Activated naive CD4-positive, alpha-beta T cell treated with anti-CD3 and anti-CD28 coated beads, Interleukin-2, amount 10 ng/mL, durations not matched to agents 7 days and 5 days (primary cell): Measurements from ENCODE around the gene DPH1.

Experiments used
- CTCF ChIA-PET: fragments of 350-600 bp; sonication (Branson Sonifier 250); formaldehyde crosslinking; loops from one replicate; lab custom pipeline; 2021; ENCODE audit warnings: antibody characterized with exemption; lab: Charles Lee
- DNase-seq: peaks from one replicate; pipeline ENCODE4 v3.0.0-alpha.2; 2020
- H3K27ac Mint-ChIP-seq: one replicate; pipeline ENCODE4 v1.8.0; 2021; ENCODE audit warnings: mild to moderate bottlenecking, moderate library complexity, mixed read lengths
- H3K27me3 Mint-ChIP-seq: one replicate; pipeline ENCODE4 v1.8.0; 2021; ENCODE audit warnings: mild to moderate bottlenecking, mixed read lengths
- H3K36me3 Mint-ChIP-seq: one replicate; pipeline ENCODE4 v1.8.0; 2021; ENCODE audit warnings: mixed read lengths
- H3K4me1 Mint-ChIP-seq: one replicate; pipeline ENCODE4 v1.8.0; 2021; ENCODE audit warnings: mixed read lengths
- H3K4me3 Mint-ChIP-seq: one replicate; pipeline ENCODE4 v1.8.0; 2021; ENCODE audit warnings: mild to moderate bottlenecking, moderate library complexity, mixed read lengths
- H3K9me3 Mint-ChIP-seq: one replicate; pipeline ENCODE4 v1.8.0; 2021; ENCODE audit warnings: mixed read lengths

DPH1 gene

GRCh38 chr17:2016494-2016893 is 13.5 kb upstream of the DPH1 start:
- CTCF ChIA-PET: no interaction called here
- no peak overlapping the region for H3K27ac Mint-ChIP-seq
- H3K9me3 Mint-ChIP-seq: peaks cover 4% of the 10 kb centered on the region
- H3K4me1 Mint-ChIP-seq: peaks cover 9% of the 10 kb centered on the region
- no peak for DNase-seq
- peaks cover 78% of the 10 kb centered on the region for H3K27me3 Mint-ChIP-seq
- H3K4me3 Mint-ChIP-seq: no peak overlapping the region
- no peaks in the 10 kb centered on the region for H3K36me3 Mint-ChIP-seq

DNA sequence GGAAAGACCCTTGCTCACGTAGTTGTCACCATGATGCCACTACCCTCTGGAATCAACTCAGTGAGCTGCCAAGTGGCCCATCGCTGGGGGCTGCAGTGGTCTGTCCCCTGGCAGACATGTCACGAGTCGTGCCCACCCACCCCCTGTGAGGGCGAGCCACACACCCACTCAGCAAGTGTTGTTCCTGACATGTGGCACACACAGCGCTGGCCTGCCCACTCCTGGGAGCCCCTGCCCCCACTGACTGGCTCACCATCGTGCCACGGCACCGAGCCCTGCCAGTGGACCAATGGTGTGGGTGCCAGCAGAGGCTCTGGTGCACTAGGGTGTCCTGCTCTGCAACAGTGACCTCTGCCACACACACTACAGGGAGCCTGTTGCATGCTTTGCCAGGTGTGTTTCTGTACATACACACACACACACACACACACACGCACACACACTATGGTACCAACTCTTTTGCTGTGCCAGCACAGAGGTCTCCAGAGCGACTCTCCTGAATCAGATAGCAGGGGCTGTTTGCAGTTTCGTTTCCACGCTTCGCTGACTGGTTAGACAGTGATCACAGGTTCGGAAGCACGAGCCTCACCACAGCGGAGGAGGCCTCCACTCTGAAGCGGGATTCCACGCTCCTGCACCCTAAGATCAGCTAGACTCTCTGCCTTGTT is 12.5 kb upstream of the DPH1 start:
- Mint-ChIP-seq H3K27ac (no peak overlapping the region), H3K27me3 (peaks cover 78% of the 10 kb centered on the region), H3K9me3 (peaks cover 4% of the 10 kb centered on the region), H3K36me3 (no peaks in the 10 kb centered on the region), H3K4me1 (peaks cover 6% of the 10 kb centered on the region), H3K4me3 (no peak overlapping the region)
- CTCF ChIA-PET: no interaction called here
- no peak for DNase-seq

DNA sequence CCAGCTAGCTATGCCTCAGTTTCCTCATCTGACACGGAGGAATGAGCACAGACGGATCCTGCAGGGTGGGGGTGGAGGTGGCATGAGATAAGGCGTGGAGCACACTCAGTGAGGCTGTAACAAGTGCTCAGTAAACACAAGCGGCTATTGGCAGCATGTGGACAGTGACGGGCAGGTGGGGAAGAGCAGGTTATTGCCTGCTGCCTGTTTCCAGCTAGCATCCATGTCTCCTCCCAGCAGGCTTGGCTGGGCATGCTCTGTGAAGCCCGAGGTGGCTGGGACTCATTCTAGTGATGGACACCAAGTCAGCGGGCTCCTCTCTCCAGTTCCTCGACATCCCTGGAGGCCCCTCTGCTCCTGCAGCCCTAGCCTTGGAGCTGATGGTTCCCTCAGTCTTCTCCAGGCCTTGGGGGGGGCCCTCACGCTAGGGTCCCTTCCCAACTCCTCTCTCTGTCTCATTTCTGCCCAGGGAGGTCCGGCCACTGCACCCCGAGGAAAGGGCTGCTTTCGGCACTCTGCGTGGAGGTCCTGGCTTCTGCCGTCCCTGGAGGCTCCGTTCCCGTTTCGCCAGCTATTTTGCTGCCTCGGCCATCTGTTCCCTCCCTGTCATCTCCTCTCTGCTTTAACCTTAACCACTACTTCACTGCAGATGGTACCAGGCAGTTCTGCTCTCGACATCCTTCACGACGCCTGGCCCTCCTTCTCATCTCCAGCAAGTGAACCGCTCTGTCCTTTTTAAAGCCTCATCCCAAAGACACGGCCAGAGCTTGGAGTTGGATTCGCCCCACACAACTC is 11.0 kb upstream of the DPH1 start:
- Mint-ChIP-seq H3K4me1 (peaks cover 16% of the 10 kb centered on the region), H3K27me3 (peaks cover 86% of the 10 kb centered on the region), H3K36me3 (no peaks in the 10 kb centered on the region), H3K4me3 (no peak overlapping the region), H3K27ac (no peak overlapping the region), H3K9me3 (peaks cover 2% of the 10 kb centered on the region)
- CTCF ChIA-PET: no interaction called here
- no peak for DNase-seq

DNA sequence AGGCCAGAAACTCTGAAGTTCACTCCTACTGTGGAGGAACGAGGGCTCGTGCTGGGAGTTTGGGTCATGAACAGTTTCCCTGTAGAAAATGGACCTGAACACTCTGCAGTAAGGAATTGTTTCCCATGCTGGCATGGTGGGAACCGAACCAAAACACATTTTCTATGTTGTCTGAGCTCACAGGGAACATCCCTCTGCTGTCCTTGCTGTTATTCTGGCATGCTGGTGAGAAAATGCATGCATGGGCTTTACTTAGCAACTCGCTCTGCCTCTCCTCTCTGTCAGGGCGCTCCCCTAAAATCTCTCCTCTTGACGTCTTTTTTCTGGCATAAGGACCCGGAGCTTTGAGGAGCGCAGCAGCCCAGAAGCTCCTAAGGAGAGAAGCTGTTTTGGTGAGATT is 10.2 kb upstream of the DPH1 start:
- Mint-ChIP-seq H3K27me3 (peaks cover 89% of the 10 kb centered on the region), H3K27ac (no peak overlapping the region), H3K4me1 (peaks cover 16% of the 10 kb centered on the region), H3K9me3 (no peaks in the 10 kb centered on the region), H3K4me3 (no peak overlapping the region), H3K36me3 (no peaks in the 10 kb centered on the region)
- CTCF ChIA-PET: no interaction called here
- DNase-seq: no peak

- CTCF ChIA-PET: interaction anchor here (0.8 kb wide), 1 partner anchor 304 kb away, joined by 3 read pairs; no protein-coding TSS in a partner anchor
- peaks cover 20% of the 10 kb centered on the region for H3K4me1 Mint-ChIP-seq
- no peak overlapping the region for H3K27ac Mint-ChIP-seq
- peaks cover 89% of the 10 kb centered on the region for H3K27me3 Mint-ChIP-seq
- H3K9me3 Mint-ChIP-seq: no peaks in the 10 kb centered on the region
- no peak overlapping the region for H3K4me3 Mint-ChIP-seq
- no peak for DNase-seq
- no peaks in the 10 kb centered on the region for H3K36me3 Mint-ChIP-seq
Observed at GRCh38 chr17:2020721-2021120, 9.2 kb upstream of the DPH1 start.

DNA sequence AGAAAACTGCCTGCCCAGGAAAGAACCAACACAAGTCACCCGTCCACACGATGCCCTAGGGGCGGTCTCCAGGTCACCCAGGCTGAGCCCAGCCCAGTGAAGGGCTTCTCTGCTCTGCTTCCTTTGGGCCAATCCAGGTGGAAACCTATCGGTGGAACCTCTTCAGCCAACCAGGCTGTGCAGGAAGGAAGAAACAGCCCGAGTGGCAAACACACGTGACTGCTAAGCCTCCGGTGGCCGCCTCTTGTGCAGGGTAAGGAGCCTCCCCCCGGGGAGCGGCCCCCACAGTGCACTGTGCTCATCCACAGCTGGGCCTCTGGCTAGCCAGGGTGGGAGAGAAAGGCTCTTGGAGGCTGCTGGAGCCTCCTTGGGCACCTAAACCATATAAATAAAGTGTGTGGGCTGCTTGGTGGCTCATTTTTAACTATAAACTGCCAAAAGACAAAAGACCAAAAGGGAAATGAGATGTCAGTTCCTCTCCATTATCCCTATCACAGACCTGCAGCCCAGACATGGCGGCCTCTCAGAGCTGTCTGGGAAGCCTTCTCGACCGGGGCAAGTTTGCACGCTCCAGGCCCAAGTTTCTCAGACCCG is 7.2 kb upstream of the DPH1 start:
- no peaks in the 10 kb centered on the region for H3K36me3 Mint-ChIP-seq
- H3K9me3 Mint-ChIP-seq: no peaks in the 10 kb centered on the region
- H3K27me3 Mint-ChIP-seq: peaks cover 98% of the 10 kb centered on the region
- H3K4me3 Mint-ChIP-seq: no peak overlapping the region
- CTCF ChIA-PET: interaction anchor here (0.9 kb wide), 1 partner anchor 360 kb away, joined by 5 read pairs; no protein-coding TSS in a partner anchor
- no peak for DNase-seq
- H3K27ac Mint-ChIP-seq: no peak overlapping the region
- peaks cover 26% of the 10 kb centered on the region for H3K4me1 Mint-ChIP-seq

DNA sequence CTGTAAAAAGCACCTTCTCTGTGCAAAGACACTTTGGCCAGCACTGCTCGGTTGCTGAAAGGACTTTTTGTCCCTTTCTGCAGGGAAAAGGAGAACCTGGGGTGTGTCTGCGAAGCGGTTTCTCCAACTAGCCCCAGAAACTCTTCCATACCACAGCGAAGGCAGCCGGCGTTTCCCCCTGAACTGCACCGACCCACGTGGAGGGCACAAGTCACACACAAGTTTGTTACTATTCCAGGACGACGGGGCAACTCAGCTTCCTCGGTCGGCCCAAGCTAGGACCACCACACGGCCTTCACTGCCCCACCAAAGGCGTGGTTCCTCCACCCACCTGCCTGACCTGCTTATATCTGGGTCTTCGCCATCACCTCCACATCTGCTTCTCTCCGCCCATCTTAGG is 6.7 kb upstream of the DPH1 start:
- DNase-seq: no peak
- CTCF ChIA-PET: interaction anchor here (0.9 kb wide), 2 partner anchors 302 to 359 kb away, joined by 3 to 5 read pairs; no protein-coding TSS in a partner anchor
- peaks cover 26% of the 10 kb centered on the region for H3K4me1 Mint-ChIP-seq
- no peak overlapping the region for H3K27ac Mint-ChIP-seq
- H3K36me3 Mint-ChIP-seq: no peaks in the 10 kb centered on the region
- no peak overlapping the region for H3K4me3 Mint-ChIP-seq
- no peaks in the 10 kb centered on the region for H3K9me3 Mint-ChIP-seq
- H3K27me3 Mint-ChIP-seq: peaks cover 98% of the 10 kb centered on the region

DNA sequence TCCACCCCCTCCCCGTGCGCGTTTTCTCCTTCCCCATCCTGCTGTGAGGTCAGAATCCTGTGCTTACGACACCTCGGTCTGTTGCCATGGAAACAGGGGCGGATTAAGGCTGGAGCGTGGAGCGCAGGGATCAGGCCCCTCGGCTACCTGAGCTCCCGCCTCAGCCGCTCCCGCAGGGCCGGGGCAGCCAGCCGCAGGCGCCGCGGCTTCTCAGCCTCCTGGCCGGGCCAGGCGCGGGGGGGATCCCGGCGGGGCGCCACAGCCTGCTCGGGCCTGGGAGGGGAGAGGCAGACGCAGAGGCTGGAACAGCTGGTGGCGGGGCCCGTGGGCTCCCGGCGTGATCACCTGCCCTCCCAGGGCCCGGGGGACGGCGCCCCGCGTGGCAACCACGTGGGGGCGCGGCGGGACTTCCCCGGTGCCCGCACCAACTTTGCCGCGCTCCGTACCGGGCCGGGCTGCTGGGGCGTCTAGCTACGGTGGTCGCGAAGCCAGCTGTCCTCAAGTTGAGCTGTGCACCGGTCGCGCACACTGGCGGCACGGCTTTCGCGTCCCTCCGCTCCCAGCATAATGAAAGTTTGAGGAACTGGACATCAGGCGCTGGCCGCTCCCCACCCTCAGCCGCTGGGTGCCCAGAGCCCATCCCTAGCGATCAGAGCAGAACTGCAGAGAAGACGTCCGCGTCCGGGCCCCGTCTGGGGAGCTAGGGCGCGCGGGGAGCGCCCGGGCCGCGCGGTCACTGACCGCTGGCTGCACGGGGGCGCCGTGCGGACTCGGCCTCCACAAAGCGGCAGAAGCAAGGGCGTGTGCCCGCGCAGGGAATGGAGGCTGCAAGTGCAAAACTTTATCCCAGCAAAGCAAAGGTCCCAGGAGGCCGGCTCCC is 6.0 kb upstream of the DPH1 start:
- H3K27ac Mint-ChIP-seq: no peak overlapping the region
- CTCF ChIA-PET: interaction anchor here (0.9 to 3.7 kb wide), 3 partner anchors 10 to 302 kb away, joined by 3 to 16 read pairs (median 6); no protein-coding TSS in a partner anchor
- peak; percentile 67 for DNase-seq
- peak overlapping the region; percentile 63 for H3K4me3 Mint-ChIP-seq
- no peaks in the 10 kb centered on the region for H3K36me3 Mint-ChIP-seq
- peaks cover 28% of the 10 kb centered on the region for H3K4me1 Mint-ChIP-seq
- no peaks in the 10 kb centered on the region for H3K9me3 Mint-ChIP-seq
- peaks cover 98% of the 10 kb centered on the region for H3K27me3 Mint-ChIP-seq

DNA sequence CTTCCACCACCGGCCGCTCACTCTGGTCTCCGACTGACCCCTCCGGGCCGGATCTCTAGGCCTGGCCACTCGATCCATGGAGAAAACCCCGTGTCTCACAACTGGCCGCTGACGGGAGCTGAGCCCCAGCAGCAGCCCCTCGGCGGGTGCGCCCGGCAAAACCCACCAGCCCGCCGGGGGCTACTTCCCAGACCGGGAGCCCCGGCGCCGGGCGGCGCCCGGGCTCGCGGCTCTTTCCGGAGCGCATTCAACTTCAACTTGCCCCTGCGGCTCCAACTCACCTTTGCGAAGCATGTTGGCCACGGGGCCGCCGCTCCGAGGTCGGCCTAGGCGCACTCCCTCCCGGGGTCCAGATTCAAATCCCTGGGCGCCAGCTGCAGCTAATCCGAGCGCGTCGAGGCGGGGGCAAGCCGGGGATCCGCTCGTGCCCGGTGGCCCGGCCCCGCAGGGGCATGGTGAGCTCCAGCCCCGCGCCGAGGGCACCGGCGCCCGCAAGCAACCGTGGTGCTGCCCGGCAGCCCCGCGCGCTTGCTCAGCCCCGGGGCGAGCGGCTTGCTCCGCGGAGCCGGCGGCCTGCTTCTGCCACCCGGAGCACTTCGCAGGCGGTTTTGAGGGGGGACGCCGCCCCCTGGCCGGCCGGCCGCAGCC is 5.3 kb upstream of the DPH1 start:
- H3K36me3 Mint-ChIP-seq: no peaks in the 10 kb centered on the region
- peaks cover 98% of the 10 kb centered on the region for H3K27me3 Mint-ChIP-seq
- CTCF ChIA-PET: interaction anchor here (1.3 to 3.7 kb wide), 4 partner anchors 11 to 303 kb away, joined by 3 to 16 read pairs (median 8); no protein-coding TSS in a partner anchor

GRCh38 chr17:2025220-2025621 is 4.7 kb upstream of the DPH1 start, which contains the start of gene RTN4RL1:
Gene RTN4RL1 (minus strand): TSS chr17:2025334. CDS start chr17:2024865, 469 bp downstream.
- peak; percentile 92 for DNase-seq
- no peaks in the 10 kb centered on the region for H3K36me3 Mint-ChIP-seq
- CTCF ChIA-PET: interaction anchor here (0.7 to 3.7 kb wide), 8 partner anchors 11 to 377 kb away, joined by 3 to 16 read pairs (median 4); no protein-coding TSS in a partner anchor
- H3K4me1 Mint-ChIP-seq: peaks cover 29% of the 10 kb centered on the region
- peaks cover 98% of the 10 kb centered on the region for H3K27me3 Mint-ChIP-seq
- H3K27ac Mint-ChIP-seq: no peak within 1 kb of the TSS
- no peaks in the 10 kb centered on the region for H3K9me3 Mint-ChIP-seq
- H3K4me3 Mint-ChIP-seq: peak within 1 kb of the TSS; percentile 76

More for the DNA sequence above, 5.3 kb upstream of the DPH1 start:
- Mint-ChIP-seq H3K4me1 (peaks cover 28% of the 10 kb centered on the region), H3K27ac (no peak overlapping the region), H3K9me3 (no peaks in the 10 kb centered on the region), H3K4me3 (peak overlapping the region; percentile 63)
- DNase-seq: peak; percentile 43

GRCh38 chr17:2025622-2026309 is 4.2 kb upstream of the DPH1 start:
- Mint-ChIP-seq H3K4me3 (peak overlapping the region; percentile 76), H3K4me1 (peaks cover 34% of the 10 kb centered on the region), H3K36me3 (no peaks in the 10 kb centered on the region), H3K27me3 (peaks cover 94% of the 10 kb centered on the region), H3K9me3 (no peaks in the 10 kb centered on the region), H3K27ac (no peak overlapping the region)
- CTCF ChIA-PET: interaction anchor here (0.7 to 3.7 kb wide), 8 partner anchors 12 to 377 kb away, joined by 3 to 16 read pairs (median 4); no protein-coding TSS in a partner anchor
- DNase-seq: peak; percentile 57

GRCh38 chr17:2027528-2028233 is 2.3 kb upstream of the DPH1 start:
- DNase-seq: no peak
- H3K4me3 Mint-ChIP-seq: no peak overlapping the region
- H3K27me3 Mint-ChIP-seq: peaks cover 75% of the 10 kb centered on the region
- H3K4me1 Mint-ChIP-seq: peaks cover 33% of the 10 kb centered on the region
- CTCF ChIA-PET: interaction anchor here (0.8 kb wide), 1 partner anchor 308 kb away, joined by 3 read pairs; no protein-coding TSS in a partner anchor
- no peaks in the 10 kb centered on the region for H3K9me3 Mint-ChIP-seq
- no peaks in the 10 kb centered on the region for H3K36me3 Mint-ChIP-seq
- no peak overlapping the region for H3K27ac Mint-ChIP-seq
